Hematopoietic multipotent progenitor cell treated with erythropoietin and hydrocortisone succinate and interleukin-3 and kit ligand, for 8 days (in vitro differentiated cells): ENCODE results near the gene DUS1L.
A peak's percentile ranks its signal among the peaks of the same experiment; 100 is the strongest.
"Not testable (repeated sequence)": the region's sequence is repeated elsewhere in the genome, so short reads cannot be mapped to it uniquely, and the experiment has no call there.

ENCODE experiments used
- DNase-seq: peaks from one replicate; pipeline ENCODE4 v3.0.0-alpha.2; 2015

Gene DUS1L

DNA sequence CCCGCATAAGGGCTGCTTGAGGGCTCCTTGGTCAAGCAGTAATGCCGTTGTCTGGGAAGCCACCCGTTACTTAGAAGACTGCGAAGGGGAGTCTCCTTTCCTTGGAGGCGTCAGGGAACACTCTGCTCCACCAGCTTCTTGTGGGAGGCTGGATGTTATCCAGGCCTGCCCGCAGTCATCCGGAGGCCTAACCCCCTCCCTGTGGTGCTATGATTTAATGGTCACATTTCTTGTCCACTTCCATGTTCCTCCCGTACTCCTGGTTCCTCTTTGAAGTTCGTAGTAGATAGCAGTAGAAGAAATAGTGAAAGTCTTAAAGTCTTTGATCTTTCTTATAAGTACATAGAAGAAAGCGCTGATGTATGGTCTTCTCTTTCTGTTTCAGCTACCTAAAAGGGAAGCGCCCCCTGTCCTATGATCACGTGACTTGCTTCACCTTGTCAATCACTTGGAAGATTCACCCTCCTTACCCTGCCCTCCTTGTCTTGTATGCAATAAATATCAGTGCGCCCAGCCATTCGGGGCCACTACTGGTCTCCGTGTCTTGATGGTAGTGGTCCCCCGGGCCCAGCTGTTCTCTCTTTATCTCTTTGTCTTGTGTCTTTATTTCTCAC lies 26.7 kb downstream of the DUS1L start:
- not testable (repeated sequence) for DNase-seq

DNA sequence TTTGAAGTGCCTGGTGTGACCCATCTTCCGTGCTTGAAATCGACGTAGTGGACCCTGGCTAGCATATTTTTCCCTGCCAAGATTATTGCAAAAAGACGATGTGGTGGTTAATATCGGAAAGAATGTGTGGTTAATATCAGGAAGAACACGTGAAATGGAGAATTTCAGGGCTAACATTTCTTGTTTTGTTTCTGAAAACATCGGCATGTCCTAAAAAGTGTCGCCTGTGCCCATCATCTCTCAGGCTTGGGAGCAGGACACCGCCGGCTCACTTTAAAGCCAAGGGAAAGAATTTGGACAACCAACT lies 27.8 kb downstream of the DUS1L start:
- no peak for DNase-seq

DNA sequence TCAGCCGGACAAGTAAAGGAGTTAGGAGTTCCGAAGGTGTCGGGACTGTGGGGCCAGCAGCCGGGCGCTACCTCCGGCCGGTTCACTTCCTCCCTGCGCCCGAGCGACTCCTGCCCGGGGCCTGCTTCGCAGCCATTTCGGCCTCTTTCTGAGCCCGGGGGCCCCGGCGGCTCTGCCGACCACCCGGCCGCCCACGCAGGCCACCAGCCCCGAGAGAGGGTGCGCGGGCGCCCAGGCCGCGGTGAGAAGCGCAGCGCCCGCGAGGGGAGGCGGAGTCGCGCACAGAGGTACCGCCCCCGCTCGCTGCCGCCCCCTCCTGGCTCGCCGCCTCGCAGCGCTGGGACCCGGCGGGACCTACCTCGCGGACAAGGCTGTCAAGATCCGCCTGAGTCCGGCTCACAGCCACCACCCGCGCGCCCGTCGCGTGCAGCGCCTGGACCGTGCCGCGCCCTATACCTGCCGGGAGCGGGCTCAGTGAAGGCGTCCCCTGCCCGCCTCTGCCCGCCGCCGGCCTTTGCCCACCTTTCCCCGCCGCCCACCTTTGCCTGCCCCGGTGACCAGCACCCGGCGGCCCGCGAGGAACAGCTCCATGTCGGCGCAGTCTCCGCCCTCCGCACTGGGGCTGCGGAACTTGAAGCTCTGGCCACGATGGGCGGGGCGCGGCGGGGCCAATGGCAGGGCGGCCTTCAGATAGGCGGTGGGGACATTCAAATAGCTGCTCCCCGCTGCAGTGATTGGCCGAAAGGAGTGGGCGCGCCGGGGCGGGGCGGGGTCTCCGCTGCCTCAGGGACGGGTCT lies 28.3 kb downstream of the DUS1L start, which contains the start of gene DCXR:
Gene DCXR, minus strand, starts transcription at position 606 of the 797 bp plus-strand sequence. Its CDS starts 15 bp downstream, at position 591.
- DNase-seq: peak; percentile 97

DNA sequence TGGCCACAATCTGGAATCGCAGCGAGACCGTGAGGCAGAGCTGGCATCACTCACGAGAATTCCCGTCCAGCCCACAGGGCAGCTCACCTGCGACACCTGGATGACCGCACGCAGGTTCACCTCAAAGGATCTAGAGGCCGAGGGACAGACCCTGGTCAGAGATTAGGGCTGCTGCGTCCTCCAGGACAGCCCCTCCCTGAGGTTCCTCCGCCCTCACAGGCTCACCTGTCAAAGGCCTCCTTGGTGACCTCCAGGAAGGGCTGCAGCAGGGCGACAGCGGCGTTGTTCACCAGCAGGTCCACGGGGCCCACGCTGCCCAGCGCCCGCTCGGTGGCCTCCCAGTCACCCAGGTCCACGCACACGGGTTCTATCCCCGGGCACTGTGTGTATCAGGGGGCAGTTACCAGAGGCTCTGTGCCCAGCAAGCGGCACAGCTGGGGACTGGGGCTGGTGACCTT lies 28.9 kb downstream of the DUS1L start:
- no peak for DNase-seq

DNA sequence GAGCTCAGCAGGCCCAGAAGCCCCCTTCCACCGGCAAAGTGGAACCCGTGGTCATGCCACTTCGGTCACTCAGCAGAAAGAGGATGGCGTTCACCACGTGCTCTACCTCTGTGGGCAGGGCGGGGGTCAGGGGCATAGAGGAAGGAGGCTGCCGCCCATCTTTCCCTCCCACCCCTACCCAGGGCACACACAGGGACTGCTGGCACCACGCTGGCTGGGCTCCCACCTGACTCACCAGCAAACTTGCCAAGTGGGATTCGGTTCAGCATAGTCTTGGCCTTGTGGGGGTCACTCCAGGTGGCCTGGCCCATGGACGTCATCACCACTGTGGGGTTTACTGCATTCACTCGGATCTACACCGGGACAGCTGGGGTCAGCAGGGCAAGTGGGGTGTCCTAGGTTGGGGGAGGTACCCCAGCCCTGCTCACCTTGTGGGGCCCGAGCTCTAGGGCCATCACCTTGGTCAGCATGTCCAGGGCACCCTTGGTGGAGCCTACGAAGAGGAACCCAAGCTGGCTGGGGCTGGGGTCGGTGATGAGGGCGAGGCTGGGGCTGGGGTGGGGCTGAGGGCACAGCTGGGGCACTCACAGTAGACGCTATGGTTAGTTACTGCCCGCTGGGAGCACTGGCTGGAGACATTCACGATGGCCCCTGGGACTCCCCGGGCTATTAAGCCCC lies 29.5 kb downstream of the DUS1L start:
- no peak for DNase-seq

DNA sequence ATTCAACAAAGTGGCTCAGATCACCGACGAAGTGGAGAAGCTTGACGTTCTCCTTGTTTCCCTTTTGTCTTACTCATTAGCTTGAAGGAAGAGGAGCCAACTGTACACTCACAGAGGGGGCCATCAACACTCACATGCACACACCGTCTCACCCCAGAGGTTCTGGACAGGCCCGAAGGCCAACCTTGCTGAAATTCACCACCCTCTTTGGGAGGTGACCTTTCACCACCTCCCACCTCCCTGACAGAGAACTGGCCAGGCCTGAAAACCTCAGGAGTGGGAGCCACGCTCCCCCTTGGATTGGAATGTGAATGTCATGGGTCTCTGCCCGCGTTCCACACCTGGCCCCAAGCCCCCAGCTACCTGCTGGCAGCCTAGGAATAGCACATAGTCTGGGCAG lies 30.1 kb downstream of the DUS1L start:
- DNase-seq: no peak

DNA sequence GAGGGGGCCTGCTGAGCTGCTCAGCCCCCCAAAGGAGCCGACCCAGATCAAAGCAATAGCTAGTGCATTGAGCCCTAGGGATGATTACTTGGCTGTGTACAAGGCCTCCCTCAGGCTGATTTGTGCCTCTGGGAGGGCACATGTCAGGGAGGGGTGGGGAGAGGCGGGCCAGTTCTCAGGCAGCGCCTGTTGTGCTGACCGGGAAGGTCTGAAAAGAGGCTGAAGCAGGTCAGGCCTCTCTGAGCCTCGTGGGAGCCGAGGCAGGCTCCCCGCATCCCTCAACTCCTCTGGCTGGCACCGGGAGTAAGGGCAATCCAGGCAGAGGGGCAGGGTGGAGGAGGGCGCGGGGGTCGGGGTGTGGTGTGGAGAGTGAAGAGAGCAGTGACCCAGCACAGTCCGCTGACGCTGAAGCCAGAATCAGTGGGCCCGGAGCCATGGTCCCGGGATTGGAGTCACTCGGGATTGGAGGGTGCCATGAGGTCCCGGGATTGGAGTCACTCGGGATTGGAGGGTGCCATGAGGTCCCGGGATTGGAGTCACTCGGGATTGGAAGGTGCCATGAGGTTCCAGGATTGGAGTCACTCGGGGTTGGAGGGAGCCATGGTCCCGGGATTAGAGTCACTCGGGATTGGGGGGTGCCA lies 31.1 kb downstream of the DUS1L start:
- no peak for DNase-seq

DNA sequence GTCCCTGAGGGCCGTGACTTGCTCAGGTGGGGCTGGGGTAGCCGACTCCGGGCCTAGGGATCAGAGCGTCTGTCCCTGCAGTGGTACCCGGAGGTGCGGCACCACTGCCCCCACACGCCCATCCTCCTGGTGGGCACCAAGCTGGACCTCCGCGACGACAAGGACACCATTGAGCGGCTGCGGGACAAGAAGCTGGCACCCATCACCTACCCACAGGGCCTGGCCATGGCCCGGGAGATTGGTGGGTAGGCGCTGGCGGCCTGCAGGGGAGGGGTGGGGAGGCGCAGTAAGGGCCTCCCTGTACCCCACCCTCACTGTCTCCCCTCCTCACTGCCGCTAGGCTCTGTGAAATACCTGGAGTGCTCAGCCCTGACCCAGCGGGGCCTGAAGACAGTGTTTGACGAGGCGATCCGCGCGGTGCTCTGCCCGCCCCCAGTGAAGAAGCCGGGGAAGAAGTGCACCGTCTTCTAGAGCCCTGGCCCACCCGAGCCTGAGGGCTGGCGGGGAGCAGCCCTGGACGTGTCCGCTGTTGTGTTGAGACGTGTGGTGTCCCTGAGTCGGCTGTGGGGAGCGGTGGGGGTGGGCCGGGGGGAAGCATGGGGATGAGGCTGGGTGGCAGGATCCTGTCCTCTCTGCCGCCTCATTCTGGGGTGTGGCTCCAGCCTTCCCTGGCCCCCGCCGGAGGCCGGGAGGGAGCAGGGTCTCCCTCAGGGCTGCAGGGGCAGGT lies 32.1 kb downstream of the DUS1L start:
- no peak for DNase-seq

DNA sequence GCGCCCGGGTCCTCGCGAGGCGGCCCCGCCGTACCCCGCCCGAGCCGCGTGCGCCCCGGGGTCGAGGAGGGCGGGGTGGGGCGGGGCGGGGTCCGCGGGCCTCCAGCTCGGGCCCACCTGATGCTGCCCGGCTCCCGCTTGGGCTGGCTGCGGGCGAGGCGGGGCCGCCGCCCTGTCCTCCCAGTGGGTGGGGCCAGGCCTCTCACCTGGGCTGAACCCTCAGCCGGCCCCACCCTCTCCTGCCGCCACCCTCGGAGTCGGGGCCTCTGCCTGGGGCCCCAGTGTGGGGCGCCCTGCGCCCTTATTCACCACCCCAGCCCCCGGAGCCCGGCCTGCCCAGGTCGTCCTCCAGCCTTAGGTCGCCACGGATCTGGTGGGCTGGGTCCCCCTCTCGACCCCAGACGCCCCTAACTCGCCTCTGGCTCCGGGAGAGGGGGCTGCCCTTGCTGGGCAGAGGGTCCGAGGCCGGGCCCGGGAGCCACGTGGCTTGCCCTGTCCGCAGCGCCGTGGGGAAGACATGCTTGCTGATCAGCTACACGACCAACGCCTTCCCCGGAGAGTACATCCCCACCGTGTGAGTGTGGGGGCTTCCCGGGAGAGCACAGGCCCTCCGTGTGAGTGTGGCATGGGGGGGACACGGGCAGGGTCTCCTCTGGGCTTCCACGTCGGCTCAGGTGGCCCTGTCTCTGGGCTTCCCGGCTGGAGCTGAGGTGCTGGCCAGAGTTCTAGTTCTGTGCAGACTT lies 33.5 kb downstream of the DUS1L start:
- peak; percentile 11 for DNase-seq

DNA sequence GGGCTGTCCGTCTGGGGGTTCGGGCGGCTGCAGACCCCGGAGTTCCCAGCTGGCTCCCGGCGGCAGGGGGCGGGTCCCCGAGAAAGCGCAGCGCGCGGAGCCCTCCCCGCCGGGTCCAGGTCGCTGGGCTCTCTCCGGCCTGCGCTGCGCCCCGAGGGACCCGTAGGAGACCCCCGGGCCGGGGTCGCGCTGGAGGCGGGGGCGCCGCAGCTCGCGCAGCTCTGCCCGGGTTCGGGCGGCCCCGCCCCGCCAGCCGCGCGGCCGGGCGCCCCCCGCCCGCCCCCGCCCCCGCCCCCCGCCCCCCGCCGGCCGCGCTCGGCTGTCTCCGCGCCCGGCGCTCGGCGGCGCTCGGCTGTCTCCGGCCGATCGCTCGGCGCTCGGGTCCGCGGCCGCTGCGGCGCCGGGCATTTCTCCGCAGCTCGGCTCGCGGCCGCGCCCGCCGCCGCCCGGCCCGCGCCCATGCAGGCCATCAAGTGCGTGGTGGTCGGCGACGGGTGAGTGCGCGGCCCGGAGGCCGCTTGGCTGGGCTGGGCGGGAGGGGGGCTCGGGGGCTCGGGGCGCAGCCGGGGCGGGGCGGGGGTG lies 34.2 kb downstream of the DUS1L start, which contains the start of gene RAC3:
Gene RAC3, plus strand, starts transcription at position 376 of the 582 bp plus-strand sequence. Its CDS starts 84 bp downstream, at position 460.
- DNase-seq: no peak

DNA sequence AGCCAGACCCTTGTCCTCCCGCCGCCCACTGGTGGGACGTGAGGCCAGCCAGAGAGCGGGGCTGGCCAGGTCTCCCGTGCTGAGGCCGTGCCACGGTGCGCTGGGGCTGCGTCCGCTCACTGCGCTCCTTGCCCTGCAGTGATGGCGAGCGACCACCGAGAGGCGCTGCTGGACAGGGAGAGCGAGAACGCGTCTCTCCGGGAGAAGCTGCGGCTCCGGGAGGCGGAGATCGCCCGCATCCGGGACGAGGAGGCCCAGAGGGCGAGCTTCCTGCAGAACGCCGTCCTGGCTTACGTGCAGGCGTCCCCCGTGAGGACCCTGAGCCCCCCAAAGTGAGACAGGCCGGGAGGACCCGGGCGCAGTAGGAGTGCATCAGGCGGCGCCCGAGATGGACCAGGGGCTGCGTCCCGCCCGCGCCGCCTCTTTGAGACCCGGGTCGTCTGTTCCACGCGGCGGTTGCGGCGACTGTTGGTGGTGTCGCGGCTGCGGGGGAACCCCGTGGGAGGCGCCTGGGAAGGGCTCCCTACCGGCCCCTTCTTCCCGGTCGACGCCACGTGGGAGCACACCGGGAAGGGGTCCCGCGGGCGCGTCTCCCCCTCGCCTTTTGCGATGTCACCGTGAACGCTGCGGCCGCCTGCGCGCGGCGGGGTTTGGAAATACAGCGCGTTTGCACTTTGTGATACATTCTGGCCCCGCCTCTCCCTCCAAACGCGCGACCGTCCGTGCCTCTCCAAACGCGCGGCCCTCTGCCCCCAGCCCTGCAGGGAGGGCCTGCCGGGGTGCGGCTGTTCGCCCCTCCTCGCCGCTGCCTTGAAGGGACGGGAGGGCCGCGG lies 34.9 kb downstream of the DUS1L start:
- peak; percentile 76 for DNase-seq

DNA sequence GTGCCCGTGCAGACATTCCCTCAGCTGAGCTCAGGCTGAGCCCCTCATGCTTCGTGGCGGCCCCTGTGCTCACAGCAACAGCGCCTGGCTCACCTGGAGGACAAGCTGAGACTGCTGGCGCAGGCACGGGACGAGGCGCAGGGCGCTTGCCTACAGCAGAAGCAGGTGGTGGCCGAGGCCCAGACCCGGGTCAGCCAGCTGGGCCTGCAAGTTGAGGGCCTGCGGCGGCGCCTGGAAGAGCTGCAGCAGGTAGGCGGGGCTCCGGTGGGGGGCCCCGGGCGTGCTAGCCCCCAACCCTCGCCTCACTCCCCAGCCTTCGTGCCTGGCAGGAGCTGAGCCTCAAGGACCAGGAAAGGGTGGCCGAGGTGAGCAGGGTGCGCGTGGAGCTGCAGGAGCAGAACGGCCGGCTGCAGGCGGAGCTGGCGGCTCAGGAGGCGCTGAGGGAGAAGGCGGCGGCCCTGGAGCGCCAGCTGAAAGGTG lies 35.6 kb downstream of the DUS1L start:
- DNase-seq: no peak

DNA sequence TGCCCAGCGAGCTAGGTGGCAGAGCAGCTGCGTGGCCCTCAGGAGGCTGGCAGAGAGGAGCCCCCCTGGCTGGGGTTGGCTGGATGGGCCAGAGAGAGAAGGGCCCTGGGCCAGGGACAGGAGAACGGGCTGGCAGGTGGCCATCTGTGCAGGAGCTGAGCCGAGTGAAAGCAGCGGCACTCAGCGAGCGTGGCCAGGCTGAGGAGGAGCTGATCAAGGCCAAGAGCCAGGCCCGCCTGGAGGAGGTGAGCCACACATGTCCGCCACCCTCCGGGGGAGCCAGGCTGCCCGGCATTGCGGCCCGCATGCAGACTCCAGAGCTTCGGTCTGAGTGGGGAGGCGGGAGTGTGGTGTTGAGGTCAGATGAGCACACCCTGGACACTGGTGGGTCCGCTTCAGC lies 36.2 kb downstream of the DUS1L start:
- no peak for DNase-seq

DNA sequence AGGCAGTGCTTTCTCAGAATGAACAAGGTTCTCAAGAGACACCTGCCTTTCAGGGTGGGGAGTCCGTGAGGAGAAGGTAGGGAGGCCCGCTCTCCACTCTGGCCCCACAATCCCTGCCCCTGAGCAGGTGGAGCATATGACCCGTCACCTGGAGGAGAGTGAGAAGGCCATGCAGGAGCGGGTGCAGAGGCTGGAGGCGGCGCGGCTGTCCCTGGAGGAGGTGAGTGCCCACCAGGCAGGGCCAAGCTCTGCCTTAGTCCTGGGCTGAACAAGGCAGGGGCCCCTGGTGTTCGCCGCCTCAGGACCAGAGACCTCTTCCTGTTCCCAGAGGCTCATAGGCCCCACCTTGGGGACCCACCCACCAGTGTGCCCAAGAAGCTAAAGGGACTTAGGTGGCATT lies 36.6 kb downstream of the DUS1L start:
- no peak for DNase-seq

DNA sequence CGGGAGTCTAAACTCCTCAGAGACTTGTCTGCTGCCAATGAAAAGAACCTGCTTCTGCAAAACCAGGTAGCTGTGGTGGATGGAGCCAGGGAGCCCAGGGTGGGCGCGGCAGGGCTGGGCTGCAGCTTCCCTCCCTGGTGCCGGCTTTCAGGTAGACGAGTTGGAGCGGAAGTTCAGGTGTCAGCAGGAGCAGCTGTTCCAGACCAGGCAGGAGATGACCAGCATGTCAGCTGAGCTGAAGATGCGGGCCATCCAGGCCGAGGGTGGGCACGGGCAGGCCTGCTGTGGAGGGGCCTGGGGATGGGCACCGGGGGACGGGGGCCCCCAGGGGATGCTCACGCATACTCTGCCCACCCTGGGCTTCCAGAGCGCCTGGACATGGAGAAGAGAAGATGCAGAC lies 37.4 kb downstream of the DUS1L start:
- no peak for DNase-seq

DNA sequence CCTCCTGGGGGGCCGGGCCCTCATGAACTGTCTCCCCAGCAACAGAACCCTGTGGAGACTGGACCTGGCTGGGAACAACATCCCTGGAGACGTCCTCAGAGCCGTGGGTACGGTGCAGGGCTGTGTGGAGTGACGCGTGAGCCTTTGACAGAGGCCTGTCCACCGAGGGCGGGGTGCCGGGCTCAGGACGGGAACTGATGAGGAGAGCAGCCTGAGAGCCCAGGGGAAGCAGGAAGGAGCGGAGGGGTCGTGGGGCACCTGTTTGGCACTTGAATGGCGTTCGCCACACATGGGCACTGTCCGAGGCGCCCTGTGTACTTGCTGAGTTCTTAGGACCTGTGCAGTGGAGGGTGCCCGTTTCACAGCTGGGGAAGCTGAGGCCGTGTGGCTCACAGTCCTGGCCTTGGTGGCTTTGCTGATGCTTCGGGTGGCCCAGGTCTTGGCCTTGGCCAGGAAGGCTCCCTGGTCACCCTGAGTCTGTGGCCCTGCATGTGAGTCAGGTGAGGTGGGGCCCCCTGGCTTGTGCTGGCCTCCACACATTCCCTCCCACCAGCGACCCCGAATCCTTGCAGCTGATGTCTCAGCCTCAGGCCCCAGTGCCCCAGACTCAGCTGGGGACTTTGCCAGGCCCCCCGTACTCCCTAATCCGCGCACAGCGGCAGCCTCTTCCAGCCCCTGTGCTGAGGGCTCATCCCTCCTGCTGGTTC lies 40.0 kb downstream of the DUS1L start:
- DNase-seq: no peak

DNA sequence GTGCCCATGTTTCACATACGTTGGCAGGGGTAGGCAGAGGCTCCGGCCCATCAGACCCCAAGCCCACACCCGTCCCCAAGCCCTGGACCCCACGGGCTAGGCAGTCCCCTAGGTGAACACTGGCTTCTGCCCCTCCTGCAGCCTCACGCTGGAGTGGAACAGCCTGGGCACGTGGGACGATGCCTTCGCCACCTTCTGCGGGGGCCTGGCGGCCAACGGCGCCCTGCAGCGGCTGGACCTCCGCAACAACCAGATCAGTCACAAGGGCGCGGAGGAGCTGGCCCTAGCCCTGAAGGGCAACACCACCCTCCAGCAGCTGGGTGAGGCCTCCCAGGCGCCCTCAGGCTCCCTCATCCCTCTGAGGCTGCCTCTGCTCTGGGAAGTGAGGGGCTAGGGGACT lies 40.7 kb downstream of the DUS1L start:
- no peak for DNase-seq

DNA sequence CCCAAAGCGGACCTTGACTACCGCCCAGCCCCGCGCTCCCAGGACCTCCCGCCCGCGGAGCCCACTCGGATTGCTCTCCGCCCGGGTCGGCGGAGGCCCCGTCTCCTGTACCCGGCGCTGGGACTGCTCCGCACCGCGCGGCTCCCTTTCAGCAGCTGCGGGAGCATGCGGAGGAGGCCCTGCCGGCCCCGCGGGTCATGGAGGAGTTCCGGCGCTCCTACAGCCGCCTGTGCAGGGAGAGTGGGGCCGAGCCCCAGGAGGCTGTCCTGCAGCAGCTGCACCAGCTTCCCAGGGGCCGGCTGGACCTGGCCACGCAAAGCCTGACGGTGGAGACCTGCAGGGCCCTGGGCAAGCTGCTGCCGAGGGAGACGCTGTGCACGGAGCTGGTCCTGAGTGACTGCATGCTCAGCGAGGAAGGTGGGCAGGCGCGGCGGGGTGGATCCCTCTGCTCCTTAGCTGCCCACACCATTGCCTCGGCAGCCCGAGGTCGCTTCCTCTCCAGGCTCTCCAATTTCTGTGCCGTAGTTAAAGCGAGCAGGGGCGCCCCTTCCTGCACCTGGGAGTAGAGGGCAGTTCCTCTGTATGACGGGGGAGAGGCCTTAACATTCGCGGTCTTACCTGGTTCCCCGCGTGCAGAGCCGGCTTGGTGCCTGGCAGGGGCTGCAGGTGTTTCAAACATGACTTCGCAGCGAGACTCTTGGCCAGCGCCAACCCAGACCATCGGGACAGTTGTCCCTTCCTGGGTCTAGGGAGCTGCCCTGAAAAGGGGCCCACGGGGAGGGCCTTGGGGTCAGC lies 42.0 kb downstream of the DUS1L start:
- peak; percentile 27 for DNase-seq

DNA sequence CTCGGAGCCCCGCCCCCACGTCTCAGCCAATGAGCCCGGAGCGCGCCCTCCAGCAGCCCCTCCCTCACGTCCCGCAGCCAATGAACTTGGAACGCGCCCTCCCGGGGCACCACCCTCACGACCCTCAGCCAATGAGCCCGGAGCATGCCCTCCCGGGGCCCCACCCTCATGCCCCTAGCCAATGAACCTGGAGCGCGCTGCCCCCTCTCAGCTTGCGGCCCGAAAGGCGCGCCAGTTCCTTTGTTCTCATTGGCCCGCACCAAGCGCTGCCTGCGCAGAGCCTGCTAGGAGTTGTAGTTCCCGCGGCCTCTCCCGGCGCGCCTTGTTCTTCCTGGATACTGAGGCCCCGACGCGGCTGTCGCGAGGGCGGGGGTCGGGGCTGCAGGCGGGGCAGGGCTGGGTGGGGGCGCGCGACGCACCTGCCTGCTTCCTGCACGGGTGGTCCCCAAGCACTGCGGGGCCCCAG lies 42.6 kb downstream of the DUS1L start, which contains the start of gene LRRC45:
Gene LRRC45, plus strand, starts transcription at position 325 of the 466 bp plus-strand sequence. CDS start 339 bp downstream, outside the sequence.
- DNase-seq: peak; percentile 99
